Adipocyte (in vitro differentiated cells): ENCODE measurements around the gene BRD4.

ENCODE experiments used
- DNase-seq: peaks from one replicate; pipeline ENCODE4 v3.0.0-alpha.2; 2015; ENCODE audit warnings: low read depth
- H3K27me3 ChIP-seq: replicated peaks from 2 replicates; pipeline ENCODE4 v1.7.0; 2013; ENCODE audit warnings: mild to moderate bottlenecking, low read length, moderate library complexity; ENCODE audit not compliant: control insufficient read depth, insufficient read depth
- H3K36me3 ChIP-seq: 2 replicates; pipeline ENCODE4 v1.7.0; 2013; ENCODE audit warnings: low read length, mild to moderate bottlenecking, moderate library complexity; ENCODE audit not compliant: control insufficient read depth, insufficient read depth, severe bottlenecking
- H3K4me1 ChIP-seq: 2 replicates; pipeline ENCODE4 v1.7.0; 2013; ENCODE audit warnings: mild to moderate bottlenecking, low read length, moderate library complexity; ENCODE audit not compliant: control insufficient read depth, insufficient read depth
- H3K4me3 ChIP-seq: 2 replicates; pipeline ENCODE4 v1.7.0; 2013; ENCODE audit warnings: mild to moderate bottlenecking, low read length, moderate library complexity
- H3K9ac ChIP-seq: 2 replicates; pipeline ENCODE4 v1.7.0; 2013; ENCODE audit warnings: mild to moderate bottlenecking, low read length, moderate library complexity
- H3K9me3 ChIP-seq: 2 replicates; pipeline ENCODE4 v1.7.0; 2013; ENCODE audit warnings: mild to moderate bottlenecking, low read length, moderate library complexity; ENCODE audit not compliant: control insufficient read depth

The BRD4 gene

GRCh38 chr19:15201374-15202023 is 130.8 kb downstream of the BRD4 start:
- H3K9me3 ChIP-seq, result no peaks in the 10 kb centered on the region
- H3K4me3 ChIP-seq, result peak overlapping the region; percentile 59
- peak overlapping the region; percentile 46 for H3K9ac ChIP-seq
- no peaks in the 10 kb centered on the region for H3K4me1 ChIP-seq
- no peaks in the 10 kb centered on the region for H3K36me3 ChIP-seq
- DNase-seq, result no peak
- no peaks in the 10 kb centered on the region for H3K27me3 ChIP-seq

- Histone ChIP-seq H3K9me3 (no peaks in the 10 kb centered on the region), H3K4me3 (peak within 1 kb of the TSS; percentile 85), H3K36me3 (no peaks in the 10 kb centered on the region), H3K9ac (peak within 1 kb of the TSS; percentile 85), H3K27me3 (no peaks in the 10 kb centered on the region), H3K4me1 (no peaks in the 10 kb centered on the region)
- DNase-seq, result peak; percentile 54
Measured at GRCh38 chr19:15200553-15201364, 131.6 kb downstream of the BRD4 start, which contains the start of gene NOTCH3. Gene NOTCH3 (minus strand): TSS chr19:15200995. CDS start chr19:15200905, 90 bp downstream.

DNA sequence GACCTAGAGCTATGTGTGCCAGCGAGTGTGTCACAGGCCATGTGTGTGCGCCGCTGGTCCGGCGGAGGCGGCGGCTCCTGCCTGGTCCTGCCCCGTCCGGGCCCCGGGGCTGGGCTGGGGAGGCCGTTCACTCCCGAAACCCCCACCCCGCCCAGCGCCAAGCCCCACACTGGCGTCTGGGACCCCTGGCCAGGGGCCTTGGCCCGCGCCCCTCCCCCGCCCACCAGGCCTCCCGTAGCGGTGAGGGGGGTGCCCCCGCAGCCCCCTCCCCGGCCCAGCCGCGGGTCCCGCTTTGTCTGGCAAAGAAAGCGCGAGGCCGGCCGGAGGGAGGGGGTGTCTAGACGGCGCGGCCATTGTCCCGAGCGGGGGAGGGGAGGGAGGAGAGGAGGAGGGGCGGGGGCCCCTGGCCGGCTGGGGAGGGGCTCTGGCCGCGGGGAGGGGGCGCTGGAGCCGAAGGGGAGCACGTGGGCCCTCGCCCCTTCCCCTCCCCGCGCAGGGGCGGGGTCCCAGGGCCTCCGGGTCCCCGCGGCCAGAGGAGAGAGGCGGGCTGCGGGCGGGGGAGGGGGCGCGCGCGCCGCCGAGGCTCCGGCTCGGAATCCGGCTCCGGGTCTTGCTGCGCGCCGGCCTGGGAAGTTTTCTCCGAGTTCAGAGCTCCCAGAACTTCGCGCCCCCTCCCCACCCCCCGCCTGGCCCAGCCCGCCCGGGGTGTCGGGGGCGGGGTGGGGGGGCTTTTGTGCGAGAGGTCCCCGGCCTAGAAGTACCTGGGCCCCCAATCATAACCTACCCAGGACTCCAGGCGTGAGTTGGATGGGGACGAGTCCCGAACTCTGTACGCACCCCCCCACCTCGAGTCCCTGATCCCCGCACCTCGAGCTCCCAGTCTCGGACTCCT is 132.4 kb downstream of the BRD4 start:
- DNase-seq, result peak; percentile 76
- Histone ChIP-seq H3K9me3 (no peaks in the 10 kb centered on the region), H3K4me3 (peak overlapping the region; percentile 85), H3K9ac (peak overlapping the region; percentile 85), H3K27me3 (no peaks in the 10 kb centered on the region), H3K36me3 (no peaks in the 10 kb centered on the region), H3K4me1 (peaks cover 3% of the 10 kb centered on the region)

DNA sequence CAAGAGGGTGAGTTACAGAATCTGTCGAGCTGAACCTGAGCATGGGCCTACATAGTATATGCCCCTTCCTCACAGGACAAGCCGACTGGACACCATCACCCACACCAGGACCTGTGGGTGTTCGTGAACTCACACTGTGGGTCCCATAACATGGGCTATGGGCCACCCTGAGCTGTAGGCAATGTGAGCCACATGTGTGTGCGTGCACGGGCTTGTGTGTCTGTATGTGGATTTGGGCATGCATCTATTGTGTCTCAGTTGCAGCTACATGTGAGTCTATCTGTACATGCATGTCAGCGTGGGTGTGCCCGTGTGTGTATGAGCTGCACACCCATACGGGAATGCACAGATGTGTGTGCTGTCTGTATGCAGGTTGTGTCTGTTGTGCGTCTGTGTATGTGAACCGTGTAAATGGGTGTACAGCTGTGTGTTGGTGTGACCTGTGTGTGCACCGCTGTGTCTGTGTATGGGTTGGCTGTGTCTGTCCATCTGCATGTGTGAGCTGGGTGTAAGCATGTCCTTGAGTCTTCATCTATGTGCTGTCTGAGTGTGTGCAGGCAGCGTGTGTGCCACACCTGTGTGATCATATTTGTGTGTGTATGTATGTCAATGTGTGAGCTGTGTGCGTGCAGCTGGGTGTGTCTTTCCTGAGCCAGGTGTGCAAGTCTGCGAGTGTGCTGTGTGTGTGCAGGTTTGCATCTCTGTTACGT is 133.2 kb downstream of the BRD4 start:
- Histone ChIP-seq H3K9me3 (no peaks in the 10 kb centered on the region), H3K36me3 (no peaks in the 10 kb centered on the region), H3K27me3 (no peaks in the 10 kb centered on the region), H3K4me1 (peaks cover 5% of the 10 kb centered on the region), H3K9ac (no peak overlapping the region), H3K4me3 (peak overlapping the region; percentile 8)
- no peak for DNase-seq

- no peaks in the 10 kb centered on the region for H3K36me3 ChIP-seq
- no peak overlapping the region for H3K4me3 ChIP-seq
- no peaks in the 10 kb centered on the region for H3K9me3 ChIP-seq
- no peaks in the 10 kb centered on the region for H3K27me3 ChIP-seq
- no peak for DNase-seq
- peaks cover 5% of the 10 kb centered on the region for H3K4me1 ChIP-seq
- no peak overlapping the region for H3K9ac ChIP-seq
Measured at GRCh38 chr19:15197942-15198341, 134.4 kb downstream of the BRD4 start.

DNA sequence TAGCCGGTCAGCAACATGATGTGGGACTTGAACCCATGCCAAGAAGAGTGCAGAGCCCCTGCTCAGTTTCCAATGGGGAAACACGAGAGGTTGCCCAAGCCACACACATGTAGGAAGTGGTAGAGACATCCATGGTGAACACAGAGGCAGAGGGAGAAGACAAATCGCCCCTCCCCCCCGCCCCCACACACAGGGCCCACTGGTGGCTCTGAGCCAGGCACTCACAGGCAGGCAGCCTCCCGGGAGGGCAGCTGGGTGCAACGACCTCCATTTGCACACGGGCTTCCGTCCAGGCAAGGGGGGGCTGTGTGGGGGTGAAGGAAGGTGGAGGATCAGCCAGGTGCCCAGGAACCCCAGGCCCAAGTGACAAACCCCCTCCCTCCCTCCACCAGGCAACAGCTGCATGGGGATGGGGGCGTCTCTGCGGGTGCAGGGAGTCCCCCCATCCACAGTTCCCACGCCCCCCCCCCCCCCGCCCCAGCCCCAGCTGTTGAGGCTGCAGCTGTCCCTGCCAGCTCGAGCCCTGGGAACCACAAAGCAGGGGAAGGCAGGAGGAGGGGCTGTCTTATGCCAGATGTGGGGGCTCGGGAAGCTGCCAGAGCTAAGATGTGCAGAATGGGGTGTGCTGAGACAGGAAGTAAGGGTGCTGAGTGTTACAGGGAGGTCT is 134.9 kb downstream of the BRD4 start:
- H3K27me3 ChIP-seq, result no peaks in the 10 kb centered on the region
- no peak for DNase-seq
- no peak overlapping the region for H3K9ac ChIP-seq
- H3K4me1 ChIP-seq, result peaks cover 5% of the 10 kb centered on the region
- H3K4me3 ChIP-seq, result no peak overlapping the region
- H3K36me3 ChIP-seq, result no peaks in the 10 kb centered on the region
- no peaks in the 10 kb centered on the region for H3K9me3 ChIP-seq

GRCh38 chr19:15196360-15197005 is 135.9 kb downstream of the BRD4 start:
- Histone ChIP-seq H3K27me3 (no peaks in the 10 kb centered on the region), H3K9ac (no peak overlapping the region), H3K4me1 (peaks cover 5% of the 10 kb centered on the region), H3K36me3 (peaks cover 4% of the 10 kb centered on the region), H3K4me3 (no peak overlapping the region), H3K9me3 (no peaks in the 10 kb centered on the region)
- no peak for DNase-seq

- Histone ChIP-seq H3K27me3 (no peaks in the 10 kb centered on the region), H3K36me3 (peaks cover 9% of the 10 kb centered on the region), H3K4me1 (peaks cover 5% of the 10 kb centered on the region), H3K9me3 (no peaks in the 10 kb centered on the region), H3K9ac (no peak overlapping the region), H3K4me3 (peak overlapping the region; percentile 56)
- DNase-seq, result peak; percentile 76
Measured at GRCh38 chr19:15195371-15196334, 136.7 kb downstream of the BRD4 start.

GRCh38 chr19:15194938-15195337 is 137.4 kb downstream of the BRD4 start:
- no peak overlapping the region for H3K4me3 ChIP-seq
- H3K9ac ChIP-seq, result peak overlapping the region; percentile 5
- H3K27me3 ChIP-seq, result no peaks in the 10 kb centered on the region
- no peak for DNase-seq
- peaks cover 5% of the 10 kb centered on the region for H3K4me1 ChIP-seq
- peaks cover 12% of the 10 kb centered on the region for H3K36me3 ChIP-seq
- no peaks in the 10 kb centered on the region for H3K9me3 ChIP-seq
